Measurements from ENCODE around the gene NAA10. TPM values are rescaled to one million over a fixed set of nuclear protein-coding genes. Genes with fewer than 3 reads are reported as not detected.

NAA10 gene
- total RNA-seq, 1 donor from 2014 or later, result 109 TPM

DNA sequence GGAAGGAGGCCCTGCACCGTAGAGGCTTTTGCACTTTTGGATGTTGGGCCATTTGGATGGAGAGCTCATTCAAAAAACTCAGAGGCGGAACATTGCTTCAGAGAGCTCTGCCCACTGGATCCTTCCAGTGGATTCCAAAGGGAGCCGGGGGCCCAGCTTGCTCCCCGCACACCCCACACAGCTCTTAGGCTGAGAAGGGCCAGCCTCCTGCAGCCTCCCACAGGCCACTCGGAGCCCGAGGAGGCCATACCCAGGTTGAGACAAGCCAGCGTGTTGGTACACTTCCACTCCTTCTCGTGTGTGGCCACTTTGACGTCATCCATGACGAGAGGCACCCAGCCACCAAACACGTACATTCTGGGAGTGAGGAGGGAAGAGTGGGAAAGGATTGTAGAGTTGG lies 26.5 kb upstream of the NAA10 start:
- no peak for ATAC-seq (ENCODE audit: low read depth)
- TF ChIP-seq, protein P1, sequence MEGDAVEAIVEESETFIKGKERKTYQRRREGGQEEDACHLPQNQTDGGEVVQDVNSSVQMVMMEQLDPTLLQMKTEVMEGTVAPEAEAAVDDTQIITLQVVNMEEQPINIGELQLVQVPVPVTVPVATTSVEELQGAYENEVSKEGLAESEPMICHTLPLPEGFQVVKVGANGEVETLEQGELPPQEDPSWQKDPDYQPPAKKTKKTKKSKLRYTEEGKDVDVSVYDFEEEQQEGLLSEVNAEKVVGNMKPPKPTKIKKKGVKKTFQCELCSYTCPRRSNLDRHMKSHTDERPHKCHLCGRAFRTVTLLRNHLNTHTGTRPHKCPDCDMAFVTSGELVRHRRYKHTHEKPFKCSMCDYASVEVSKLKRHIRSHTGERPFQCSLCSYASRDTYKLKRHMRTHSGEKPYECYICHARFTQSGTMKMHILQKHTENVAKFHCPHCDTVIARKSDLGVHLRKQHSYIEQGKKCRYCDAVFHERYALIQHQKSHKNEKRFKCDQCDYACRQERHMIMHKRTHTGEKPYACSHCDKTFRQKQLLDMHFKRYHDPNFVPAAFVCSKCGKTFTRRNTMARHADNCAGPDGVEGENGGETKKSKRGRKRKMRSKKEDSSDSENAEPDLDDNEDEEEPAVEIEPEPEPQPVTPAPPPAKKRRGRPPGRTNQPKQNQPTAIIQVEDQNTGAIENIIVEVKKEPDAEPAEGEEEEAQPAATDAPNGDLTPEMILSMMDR (IDR thresholded peaks at IDR 0.05), result no peak

DNA sequence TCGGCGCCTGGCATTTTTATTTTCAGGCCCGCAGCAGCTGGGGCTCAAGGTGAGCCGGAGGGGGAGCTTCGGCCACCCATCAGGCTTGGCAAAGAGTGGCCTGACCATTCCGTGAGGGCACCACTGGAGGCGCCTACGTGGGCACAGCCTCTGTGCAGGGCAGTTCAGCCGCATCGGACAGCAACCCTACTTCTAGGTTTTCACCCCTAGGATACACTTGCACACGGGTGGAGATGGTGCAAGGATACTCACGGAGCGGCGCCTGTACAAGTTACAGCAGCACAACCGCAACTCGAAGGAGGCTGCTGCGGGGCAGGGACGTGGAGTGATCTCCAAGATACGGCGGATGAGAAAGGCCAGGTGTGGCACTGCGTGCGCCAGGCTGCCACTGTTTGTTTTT lies 25.9 kb upstream of the NAA10 start:
- ATAC-seq (ENCODE audit: low read depth) (no peak), DNase-seq (no peak)
- CTCF ChIA-PET, result no interaction called here
- TF ChIP-seq, protein P1 (IDR thresholded peaks at IDR 0.05), result no peak
- Mint-ChIP-seq H3K4me3 (no peak overlapping the region), H3K9me3 (no peaks in the 10 kb centered on the region), H3K27me3 (no peaks in the 10 kb centered on the region), H3K36me3 (ENCODE audit: low read depth) (peaks cover 60% of the 10 kb centered on the region), H3K4me1 (peaks cover 13% of the 10 kb centered on the region), H3K27ac (no peak overlapping the region)
- intact Hi-C loops (cut with micrococcal nuclease), result loop anchor here (5.0 kb wide), 1 partner anchor 1003 kb away; no protein-coding TSS in a partner anchor
- POLR2A ChIA-PET, result interaction anchor here (1.5 kb wide), 1 partner anchor 9 kb away, joined by 3 read pairs; no protein-coding TSS in a partner anchor

More for the DNA sequence above, 26.5 kb upstream of the NAA10 start:
- Mint-ChIP-seq H3K27me3 (no peaks in the 10 kb centered on the region), H3K4me3 (no peak overlapping the region), H3K9me3 (no peaks in the 10 kb centered on the region), H3K27ac (no peak overlapping the region), H3K4me1 (peaks cover 18% of the 10 kb centered on the region), H3K36me3 (ENCODE audit: low read depth) (peaks cover 56% of the 10 kb centered on the region)
- intact Hi-C loops (cut with micrococcal nuclease), result loop anchor here (5.0 kb wide), 1 partner anchor 1004 kb away; no protein-coding TSS in a partner anchor
- no peak for DNase-seq
- POLR2A ChIA-PET, result interaction anchor here (1.5 kb wide), 1 partner anchor 8 kb away, joined by 3 read pairs; no protein-coding TSS in a partner anchor
- CTCF ChIA-PET, result no interaction called here

DNA sequence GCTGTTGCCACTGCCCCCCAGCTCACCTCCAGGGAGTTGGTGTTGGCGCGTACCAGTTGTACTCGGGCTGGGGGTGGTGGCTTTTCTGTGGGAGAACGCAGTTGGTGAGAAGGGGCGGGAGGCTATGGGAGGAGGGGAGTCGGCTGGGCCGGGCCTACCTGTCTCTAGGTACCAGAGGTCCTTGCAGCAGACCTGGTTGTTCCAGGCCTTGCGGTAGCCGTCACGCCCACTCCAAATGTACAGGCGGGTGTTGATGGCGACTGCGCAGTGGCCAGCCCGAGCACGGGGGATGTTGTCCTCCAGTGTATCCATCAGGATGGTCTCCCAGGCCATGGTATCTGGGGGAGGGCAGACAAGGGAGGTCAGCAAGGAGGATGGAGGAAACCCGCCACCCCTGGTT lies 25.2 kb upstream of the NAA10 start:
- H3K27ac Mint-ChIP-seq, result no peak overlapping the region
- H3K27me3 Mint-ChIP-seq, result no peaks in the 10 kb centered on the region
- intact Hi-C loops (cut with micrococcal nuclease), result loop anchor here (5.0 kb wide), 1 partner anchor 1003 kb away; no protein-coding TSS in a partner anchor
- no peak for ATAC-seq (ENCODE audit: low read depth)
- no peak overlapping the region for H3K4me3 Mint-ChIP-seq
- H3K9me3 Mint-ChIP-seq, result no peaks in the 10 kb centered on the region
- TF ChIP-seq, protein P1 (IDR thresholded peaks at IDR 0.05), result no peak
- ChIA-PET POLR2A (interaction anchor here (0.6 kb wide), 1 partner anchor 18 kb away, joined by 6 read pairs; no protein-coding TSS in a partner anchor), CTCF (no interaction called here)
- DNase-seq, result no peak
- H3K36me3 Mint-ChIP-seq (ENCODE audit: low read depth), result peaks cover 68% of the 10 kb centered on the region
- H3K4me1 Mint-ChIP-seq, result peaks cover 6% of the 10 kb centered on the region

DNA sequence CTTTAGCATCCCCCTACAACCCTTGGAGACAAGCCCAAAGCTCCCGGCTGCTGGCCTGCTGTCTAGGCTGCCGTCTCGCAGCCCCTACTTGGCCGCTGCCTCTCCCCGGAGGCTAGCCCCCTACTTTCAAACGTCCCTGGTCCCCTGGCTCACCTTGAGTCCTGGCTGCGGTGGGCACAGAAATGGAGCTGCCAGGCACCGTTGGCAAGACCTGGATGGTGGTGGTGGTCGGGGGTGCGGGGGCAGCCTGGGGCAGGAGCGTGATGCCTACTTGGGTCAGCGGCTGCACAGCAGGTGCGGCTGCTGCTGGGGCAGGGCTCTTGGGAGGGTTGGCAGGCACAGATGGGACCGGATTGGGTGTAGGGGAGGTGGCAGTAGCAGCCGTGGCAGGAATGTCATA lies 24.8 kb upstream of the NAA10 start:
- DNase-seq (no peak), ATAC-seq (ENCODE audit: low read depth) (no peak)
- peaks cover 2% of the 10 kb centered on the region for H3K4me1 Mint-ChIP-seq
- no peak overlapping the region for H3K4me3 Mint-ChIP-seq
- no peaks in the 10 kb centered on the region for H3K27me3 Mint-ChIP-seq
- H3K9me3 Mint-ChIP-seq, result no peaks in the 10 kb centered on the region
- intact Hi-C loops (cut with micrococcal nuclease), result loop anchor here (5.0 kb wide), 1 partner anchor 1002 kb away; no protein-coding TSS in a partner anchor
- no peak overlapping the region for H3K27ac Mint-ChIP-seq
- TF ChIP-seq, protein P1 (IDR thresholded peaks at IDR 0.05), result no peak
- ChIA-PET POLR2A (interaction anchor here (0.6 kb wide), 1 partner anchor 18 kb away, joined by 6 read pairs; no protein-coding TSS in a partner anchor), CTCF (no interaction called here)
- H3K36me3 Mint-ChIP-seq (ENCODE audit: low read depth), result peaks cover 71% of the 10 kb centered on the region

DNA sequence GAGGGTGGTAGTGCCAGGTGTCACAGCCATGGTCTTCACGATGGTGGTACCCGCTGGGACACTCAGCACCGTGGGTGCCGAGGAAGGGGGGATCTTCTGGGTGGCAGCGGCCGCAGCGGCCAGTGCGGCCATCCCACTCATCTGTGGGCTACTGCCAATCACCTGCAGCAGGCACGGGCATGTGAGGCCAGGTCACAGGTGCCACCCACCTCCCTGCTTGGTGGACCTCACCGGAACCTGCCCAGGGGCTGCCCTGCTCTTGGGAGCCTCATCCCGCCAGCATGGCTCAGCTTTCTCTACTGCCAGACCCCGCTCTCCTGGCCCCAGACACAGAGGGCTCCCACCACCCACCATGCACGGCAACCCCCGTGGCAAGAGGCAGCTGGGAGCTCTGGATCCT lies 23.8 kb upstream of the NAA10 start:
- Mint-ChIP-seq H3K9me3 (no peaks in the 10 kb centered on the region), H3K36me3 (ENCODE audit: low read depth) (peaks cover 77% of the 10 kb centered on the region), H3K4me1 (no peaks in the 10 kb centered on the region), H3K4me3 (no peak overlapping the region), H3K27ac (no peak overlapping the region), H3K27me3 (no peaks in the 10 kb centered on the region)
- TF ChIP-seq, protein P1 (IDR thresholded peaks at IDR 0.05), result no peak
- ATAC-seq (ENCODE audit: low read depth) (no peak), DNase-seq (no peak)
- POLR2A ChIA-PET, result no interaction called here
- CTCF ChIA-PET, result no interaction called here
- intact Hi-C loops (cut with micrococcal nuclease), result no loop called here
